ENCODE data around the gene GNAQ.

Gene GNAQ

GRCh38 chr9:77677957-77678535, 353.6 kb downstream of the GNAQ start:
- in situ Hi-C loops (cut with MboI; ENCODE audit: low sequenced_read_pairs): no loop called here

- in situ Hi-C loops (cut with MboI; ENCODE audit: low sequenced_read_pairs): no loop called here
Observed at GRCh38 chr9:77677397-77677796, 354.2 kb downstream of the GNAQ start.

GRCh38 chr9:77673941-77674791, 357.4 kb downstream of the GNAQ start:
- in situ Hi-C loops (cut with MboI; ENCODE audit: low sequenced_read_pairs): no loop called here

GRCh38 chr9:77672183-77672582, 359.4 kb downstream of the GNAQ start:
- in situ Hi-C loops (cut with MboI; ENCODE audit: low sequenced_read_pairs): no loop called here

GRCh38 chr9:77667151-77667550, 364.5 kb downstream of the GNAQ start:
- in situ Hi-C loops (cut with MboI; ENCODE audit: low sequenced_read_pairs): no loop called here
